HepG2 (cell line): Measurements from ENCODE around the gene SFT2D2. TPM values are rescaled to one million over a fixed set of nuclear protein-coding genes. Genes with fewer than 3 reads are reported as not detected.

Experiments used
- BHLHE40 ChIP-seq: IDR thresholded peaks from 2 replicates; pipeline ENCODE4 v1.6.1; 2011; ENCODE audit warnings: low read length, improper control_type of control experiment
- DR1 ChIP-seq: sonication (generic); formaldehyde crosslinking; IDR thresholded peaks from 2 replicates; pipeline ENCODE4 v1.8.0; 2021; ENCODE audit warnings: mild to moderate bottlenecking, missing genetic modification reagents, inconsistent platforms
- GFI1 ChIP-seq: sonication (generic); formaldehyde crosslinking; IDR thresholded peaks from 2 replicates; pipeline ENCODE4 v1.5.0; 2020; ENCODE audit warnings: missing genetic modification reagents, mild to moderate bottlenecking, borderline replicate concordance
- GPN1 ChIP-seq: sonication (generic); formaldehyde crosslinking; IDR thresholded peaks from 2 replicates; pipeline ENCODE4 v1.5.1; 2020; ENCODE audit warnings: missing genetic modification reagents, borderline replicate concordance
- ISL2 ChIP-seq: sonication (generic); formaldehyde crosslinking; IDR thresholded peaks from 2 replicates; pipeline ENCODE4 v1.5.0; 2020; ENCODE audit warnings: missing genetic modification reagents
- NFATC3 ChIP-seq: sonication (generic); formaldehyde crosslinking; IDR thresholded peaks from 2 replicates; pipeline ENCODE4 v1.5.1; 2020; ENCODE audit warnings: mild to moderate bottlenecking, missing genetic modification reagents
- NFYB ChIP-seq: sonication (generic); formaldehyde crosslinking; IDR thresholded peaks from 2 replicates; pipeline ENCODE4 v1.4.0; 2020; ENCODE audit warnings: missing genetic modification reagents
- PRPF4 ChIP-seq: fragments of 200-400 bp; formaldehyde crosslinking; IDR thresholded peaks from 2 replicates; pipeline ENCODE4 v1.6.1; 2016; ENCODE audit warnings: low read length, low read depth; ENCODE audit not compliant: poor library complexity, severe bottlenecking
- YEATS4 ChIP-seq: sonication (generic); formaldehyde crosslinking; IDR thresholded peaks from 2 replicates; pipeline ENCODE4 v1.4.0; 2020; ENCODE audit warnings: missing genetic modification reagents, borderline replicate concordance
- ZIK1 ChIP-seq: sonication (generic); formaldehyde crosslinking; IDR thresholded peaks from 2 replicates; pipeline ENCODE4 v1.5.0; 2020; ENCODE audit warnings: mild to moderate bottlenecking, low read depth, missing genetic modification reagents, borderline replicate concordance
- ZNF251 ChIP-seq: sonication (generic); formaldehyde crosslinking; IDR thresholded peaks from 2 replicates; pipeline ENCODE4 v1.9.0; 2021; ENCODE audit warnings: mild to moderate bottlenecking, missing genetic modification reagents
- ZNF451 ChIP-seq: sonication (generic); formaldehyde crosslinking; IDR thresholded peaks from 2 replicates; pipeline ENCODE4 v1.5.0; 2020; ENCODE audit warnings: mild to moderate bottlenecking, missing genetic modification reagents
- ZNF562 ChIP-seq: sonication (generic); formaldehyde crosslinking; IDR thresholded peaks from 2 replicates; pipeline ENCODE4 v1.8.0; 2022; ENCODE audit warnings: missing genetic modification reagents, borderline replicate concordance
- ZSCAN31 ChIP-seq: sonication (generic); formaldehyde crosslinking; IDR thresholded peaks from 2 replicates; pipeline ENCODE4 v1.5.0; 2020; ENCODE audit warnings: low read depth, mild to moderate bottlenecking, missing genetic modification reagents
- polyA plus RNA-seq, 8 experiments: library from polyadenylated mRNA; depleted of rRNA in 3 of 8; stranded (reverse) in 7 of 8; unstranded in 1 of 8; fragments of >200 nt; fragmentation: Illumina TruSeq in 4 of 8; extraction: Trizol in 4 of 8; gene quantifications; 2 replicates each; pipeline versions ENCODE4 v1.2.1 to v1.2.3, GENCODE V29; 2011 to 2016; ENCODE audit warnings: low read depth in 4 of 8, missing spikeins in 1 of 8, mixed read lengths in 1 of 8; ENCODE audit not compliant: insufficient read depth in 1 of 8
- total RNA-seq, 5 experiments: library from RNA; depleted of rRNA; stranded (reverse); fragments of >200 nt; fragmentation: Illumina TruSeq; extraction: Trizol; gene quantifications; 2 replicates each; pipeline ENCODE4 v1.2.3, GENCODE V29; 2016; ENCODE audit warnings: low read depth in 1 of 5
- TF ChIP-seq, protein P1 (sequence below): sonication (generic); formaldehyde crosslinking; IDR thresholded peaks from 2 replicates; pipeline ENCODE4; 2020; ENCODE audit warnings: missing genetic modification reagents, mild to moderate bottlenecking, borderline replicate concordance
- TF ChIP-seq, protein P2 (sequence below): sonication (generic); formaldehyde crosslinking; IDR thresholded peaks from 2 replicates; pipeline ENCODE4 v1.8.0; 2023; ENCODE audit warnings: mild to moderate bottlenecking, missing genetic modification reagents
- TF ChIP-seq, protein P3 (sequence below): sonication (generic); formaldehyde crosslinking; IDR thresholded peaks from 2 replicates; pipeline ENCODE4 v1.9.0; 2021; ENCODE audit warnings: missing genetic modification reagents, borderline replicate concordance
- TF ChIP-seq, protein P4 (sequence below): sonication (generic); formaldehyde crosslinking; IDR thresholded peaks from 2 replicates; pipeline ENCODE4 v1.5.0; 2020; ENCODE audit warnings: mild to moderate bottlenecking, missing genetic modification reagents

Gene SFT2D2
- total and polyA plus RNA-seq, 2 of the 13 experiments (the other 11 are each of a cell fraction or from before 2014, with no cell fraction given) = 10.0 to 28.8 TPM

DNA sequence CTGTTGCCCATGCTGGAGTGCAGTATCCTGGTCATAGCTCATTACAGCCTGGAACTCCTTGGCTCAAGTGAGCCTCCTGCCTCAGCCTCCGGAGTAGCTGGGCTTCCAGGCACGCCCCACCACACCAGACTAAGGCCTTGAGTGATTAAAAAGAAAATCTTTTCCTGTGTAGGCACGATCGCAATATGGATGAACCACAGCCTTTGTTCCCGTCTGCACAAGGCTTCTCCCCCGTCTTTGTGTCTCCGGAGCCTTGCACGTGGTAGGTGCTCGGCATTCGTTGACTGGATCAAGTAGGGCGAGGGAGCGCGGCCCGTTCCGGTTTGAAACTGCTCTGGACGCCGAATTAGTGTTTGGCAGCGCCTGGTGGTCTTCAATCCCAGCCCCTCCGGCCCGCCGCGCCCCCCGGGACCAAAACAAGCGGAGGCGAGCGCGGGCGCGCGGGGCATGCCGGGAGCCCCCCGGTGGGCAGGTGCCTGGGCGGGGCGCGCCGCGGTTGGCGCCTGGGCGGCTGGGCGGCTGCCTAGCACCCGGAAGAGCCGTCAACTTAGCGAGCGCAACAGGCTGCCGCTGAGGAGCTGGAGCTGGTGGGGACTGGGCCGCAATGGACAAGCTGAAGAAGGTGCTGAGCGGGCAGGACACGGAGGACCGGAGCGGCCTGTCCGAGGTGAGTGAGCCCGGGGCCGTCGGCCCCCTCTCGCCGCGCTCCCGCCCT, at the start of gene SFT2D2 (continued):
- no peak for TF ChIP-seq PRPF4
- TF ChIP-seq, protein P1, sequence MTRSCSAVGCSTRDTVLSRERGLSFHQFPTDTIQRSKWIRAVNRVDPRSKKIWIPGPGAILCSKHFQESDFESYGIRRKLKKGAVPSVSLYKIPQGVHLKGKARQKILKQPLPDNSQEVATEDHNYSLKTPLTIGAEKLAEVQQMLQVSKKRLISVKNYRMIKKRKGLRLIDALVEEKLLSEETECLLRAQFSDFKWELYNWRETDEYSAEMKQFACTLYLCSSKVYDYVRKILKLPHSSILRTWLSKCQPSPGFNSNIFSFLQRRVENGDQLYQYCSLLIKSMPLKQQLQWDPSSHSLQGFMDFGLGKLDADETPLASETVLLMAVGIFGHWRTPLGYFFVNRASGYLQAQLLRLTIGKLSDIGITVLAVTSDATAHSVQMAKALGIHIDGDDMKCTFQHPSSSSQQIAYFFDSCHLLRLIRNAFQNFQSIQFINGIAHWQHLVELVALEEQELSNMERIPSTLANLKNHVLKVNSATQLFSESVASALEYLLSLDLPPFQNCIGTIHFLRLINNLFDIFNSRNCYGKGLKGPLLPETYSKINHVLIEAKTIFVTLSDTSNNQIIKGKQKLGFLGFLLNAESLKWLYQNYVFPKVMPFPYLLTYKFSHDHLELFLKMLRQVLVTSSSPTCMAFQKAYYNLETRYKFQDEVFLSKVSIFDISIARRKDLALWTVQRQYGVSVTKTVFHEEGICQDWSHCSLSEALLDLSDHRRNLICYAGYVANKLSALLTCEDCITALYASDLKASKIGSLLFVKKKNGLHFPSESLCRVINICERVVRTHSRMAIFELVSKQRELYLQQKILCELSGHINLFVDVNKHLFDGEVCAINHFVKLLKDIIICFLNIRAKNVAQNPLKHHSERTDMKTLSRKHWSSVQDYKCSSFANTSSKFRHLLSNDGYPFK (CRISPR knock-in tag) = peak; percentile 48; the same call in 1 of the 2 replicates
- peak; percentile 7 for TF ChIP-seq ISL2 (CRISPR knock-in tag)
- TF ChIP-seq DR1 (CRISPR knock-in tag) = peak; percentile 64; the same call in 1 of the 2 replicates
- TF ChIP-seq ZNF562 (CRISPR knock-in tag) = peak; percentile 81; the same call in 1 of the 2 replicates
- no peak for TF ChIP-seq GPN1 (CRISPR knock-in tag)
- TF ChIP-seq GFI1 (CRISPR knock-in tag) = peak; percentile 56; the same call in 1 of the 2 replicates
- TF ChIP-seq YEATS4 = peak; percentile 86
- TF ChIP-seq NFATC3 (CRISPR knock-in tag) = peak; percentile 45; the same call in 1 of the 2 replicates
- TF ChIP-seq, protein P2, sequence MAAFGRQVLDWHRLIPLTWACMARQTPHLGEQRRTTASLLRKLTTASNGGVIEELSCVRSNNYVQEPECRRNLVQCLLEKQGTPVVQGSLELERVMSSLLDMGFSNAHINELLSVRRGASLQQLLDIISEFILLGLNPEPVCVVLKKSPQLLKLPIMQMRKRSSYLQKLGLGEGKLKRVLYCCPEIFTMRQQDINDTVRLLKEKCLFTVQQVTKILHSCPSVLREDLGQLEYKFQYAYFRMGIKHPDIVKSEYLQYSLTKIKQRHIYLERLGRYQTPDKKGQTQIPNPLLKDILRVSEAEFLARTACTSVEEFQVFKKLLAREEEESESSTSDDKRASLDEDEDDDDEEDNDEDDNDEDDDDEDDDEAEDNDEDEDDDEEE = 0 out of 2 replicates have a peak, but pooled peaks have one; percentile 40
- TF ChIP-seq, protein P3, sequence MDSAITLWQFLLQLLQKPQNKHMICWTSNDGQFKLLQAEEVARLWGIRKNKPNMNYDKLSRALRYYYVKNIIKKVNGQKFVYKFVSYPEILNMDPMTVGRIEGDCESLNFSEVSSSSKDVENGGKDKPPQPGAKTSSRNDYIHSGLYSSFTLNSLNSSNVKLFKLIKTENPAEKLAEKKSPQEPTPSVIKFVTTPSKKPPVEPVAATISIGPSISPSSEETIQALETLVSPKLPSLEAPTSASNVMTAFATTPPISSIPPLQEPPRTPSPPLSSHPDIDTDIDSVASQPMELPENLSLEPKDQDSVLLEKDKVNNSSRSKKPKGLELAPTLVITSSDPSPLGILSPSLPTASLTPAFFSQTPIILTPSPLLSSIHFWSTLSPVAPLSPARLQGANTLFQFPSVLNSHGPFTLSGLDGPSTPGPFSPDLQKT (CRISPR knock-in tag) = no peak
- peak; percentile 43; the same call in 1 of the 2 replicates for TF ChIP-seq ZNF251
- TF ChIP-seq ZSCAN31 (CRISPR knock-in tag) = no peak
- TF ChIP-seq NFYB (CRISPR knock-in tag) = peak; percentile 51
- TF ChIP-seq BHLHE40 = peak; percentile 10; the same call in 1 of the 2 replicates
- TF ChIP-seq ZIK1 (CRISPR knock-in tag) = peak; percentile 85; the same call in 1 of the 2 replicates
- TF ChIP-seq, protein P4, sequence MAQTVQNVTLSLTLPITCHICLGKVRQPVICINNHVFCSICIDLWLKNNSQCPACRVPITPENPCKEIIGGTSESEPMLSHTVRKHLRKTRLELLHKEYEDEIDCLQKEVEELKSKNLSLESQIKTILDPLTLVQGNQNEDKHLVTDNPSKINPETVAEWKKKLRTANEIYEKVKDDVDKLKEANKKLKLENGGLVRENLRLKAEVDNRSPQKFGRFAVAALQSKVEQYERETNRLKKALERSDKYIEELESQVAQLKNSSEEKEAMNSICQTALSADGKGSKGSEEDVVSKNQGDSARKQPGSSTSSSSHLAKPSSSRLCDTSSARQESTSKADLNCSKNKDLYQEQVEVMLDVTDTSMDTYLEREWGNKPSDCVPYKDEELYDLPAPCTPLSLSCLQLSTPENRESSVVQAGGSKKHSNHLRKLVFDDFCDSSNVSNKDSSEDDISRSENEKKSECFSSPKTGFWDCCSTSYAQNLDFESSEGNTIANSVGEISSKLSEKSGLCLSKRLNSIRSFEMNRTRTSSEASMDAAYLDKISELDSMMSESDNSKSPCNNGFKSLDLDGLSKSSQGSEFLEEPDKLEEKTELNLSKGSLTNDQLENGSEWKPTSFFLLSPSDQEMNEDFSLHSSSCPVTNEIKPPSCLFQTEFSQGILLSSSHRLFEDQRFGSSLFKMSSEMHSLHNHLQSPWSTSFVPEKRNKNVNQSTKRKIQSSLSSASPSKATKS = no peak; the same call in 1 of the 2 replicates
- peak; percentile 32; the same call in 1 of the 2 replicates for TF ChIP-seq ZNF451 (CRISPR knock-in tag)
